IPS-20b (cell line): ENCODE measurements around the gene C3orf22.
"Not testable (repeated sequence)": the region's sequence is repeated elsewhere in the genome, so short reads cannot be mapped to it uniquely, and the experiment has no call there.

ENCODE experiments used
- H3K27ac ChIP-seq: one replicate; pipeline ENCODE4 v1.5.1; 2013; ENCODE audit warnings: low read length
- H3K27me3 ChIP-seq: 2 replicates; pipeline ENCODE4 v1.6.1; 2013; ENCODE audit warnings: mild to moderate bottlenecking, low read length, inconsistent platforms; ENCODE audit not compliant: insufficient read depth
- H3K36me3 ChIP-seq: 2 replicates; pipeline ENCODE4 v1.6.1; 2013; ENCODE audit warnings: low read depth, mild to moderate bottlenecking, inconsistent platforms, low read length, moderate library complexity; ENCODE audit not compliant: insufficient read depth
- H3K4me1 ChIP-seq: 2 replicates; pipeline ENCODE4 v1.6.1; 2013; ENCODE audit warnings: mild to moderate bottlenecking, control low read depth, inconsistent platforms, low read length, moderate library complexity; ENCODE audit not compliant: insufficient read depth
- H3K4me3 ChIP-seq: 2 replicates; pipeline ENCODE4 v1.5.1; 2013; ENCODE audit warnings: mild to moderate bottlenecking, low read length, inconsistent platforms
- H3K9ac ChIP-seq: 2 replicates; pipeline ENCODE4 v1.6.1; 2013; ENCODE audit warnings: low read depth, mild to moderate bottlenecking, inconsistent platforms, low read length, moderate library complexity
- H3K9me3 ChIP-seq: 2 replicates; pipeline ENCODE4 v1.6.1; 2013; ENCODE audit warnings: mild to moderate bottlenecking, low read depth, low read length, inconsistent platforms; ENCODE audit not compliant: insufficient read depth

The C3orf22 gene

GRCh38 chr3:126538966-126539365 is 19.8 kb downstream of the C3orf22 start:
- no peaks in the 10 kb centered on the region for H3K36me3 ChIP-seq
- H3K27ac ChIP-seq: no peak overlapping the region
- no peaks in the 10 kb centered on the region for H3K4me1 ChIP-seq
- H3K9me3 ChIP-seq: no peaks in the 10 kb centered on the region
- no peak overlapping the region for H3K9ac ChIP-seq
- no peak overlapping the region for H3K4me3 ChIP-seq
- H3K27me3 ChIP-seq: peaks cover 1% of the 10 kb centered on the region; the same call in 1 of the 2 replicates

- H3K27ac ChIP-seq: no peak overlapping the region
- H3K4me1 ChIP-seq: no peaks in the 10 kb centered on the region
- H3K9me3 ChIP-seq: no peaks in the 10 kb centered on the region
Measured at GRCh38 chr3:126538316-126538715, 20.4 kb downstream of the C3orf22 start.

GRCh38 chr3:126537730-126538281 is 20.9 kb downstream of the C3orf22 start:
- Histone ChIP-seq H3K36me3 (no peaks in the 10 kb centered on the region), H3K9me3 (no peaks in the 10 kb centered on the region), H3K9ac (no peak overlapping the region), H3K27me3 (peaks cover 12% of the 10 kb centered on the region; the same call in 1 of the 2 replicates), H3K27ac (no peak overlapping the region), H3K4me1 (no peaks in the 10 kb centered on the region), H3K4me3 (no peak overlapping the region)

More at GRCh38 chr3:126538316-126538715, 20.4 kb downstream of the C3orf22 start:
- Histone ChIP-seq H3K4me3 (no peak overlapping the region), H3K9ac (no peak overlapping the region), H3K27me3 (peaks cover 8% of the 10 kb centered on the region; the same call in 1 of the 2 replicates), H3K36me3 (no peaks in the 10 kb centered on the region)

- H3K27ac ChIP-seq: no peak overlapping the region
- no peaks in the 10 kb centered on the region for H3K36me3 ChIP-seq
- H3K27me3 ChIP-seq: peaks cover 12% of the 10 kb centered on the region; the same call in 1 of the 2 replicates
- H3K9me3 ChIP-seq: no peaks in the 10 kb centered on the region
- H3K9ac ChIP-seq: no peak overlapping the region
- H3K4me1 ChIP-seq: no peaks in the 10 kb centered on the region
- no peak overlapping the region for H3K4me3 ChIP-seq
Measured at GRCh38 chr3:126537116-126537729, 21.5 kb downstream of the C3orf22 start.

- Histone ChIP-seq H3K27me3 (peaks cover 12% of the 10 kb centered on the region; the same call in 1 of the 2 replicates), H3K27ac (no peak overlapping the region)
Measured at GRCh38 chr3:126536126-126536525, 22.6 kb downstream of the C3orf22 start.

GRCh38 chr3:126535636-126536035 is 23.1 kb downstream of the C3orf22 start:
- Histone ChIP-seq H3K36me3 (no peaks in the 10 kb centered on the region), H3K4me3 (no peak overlapping the region), H3K4me1 (no peaks in the 10 kb centered on the region), H3K27ac (no peak overlapping the region), H3K9ac (no peak overlapping the region), H3K27me3 (peaks cover 12% of the 10 kb centered on the region; the same call in 1 of the 2 replicates), H3K9me3 (no peaks in the 10 kb centered on the region)

More at GRCh38 chr3:126536126-126536525, 22.6 kb downstream of the C3orf22 start:
- Histone ChIP-seq H3K4me3 (no peak overlapping the region), H3K9me3 (no peaks in the 10 kb centered on the region), H3K36me3 (no peaks in the 10 kb centered on the region), H3K9ac (no peak overlapping the region), H3K4me1 (no peaks in the 10 kb centered on the region)

- H3K9me3 ChIP-seq, H3K4me3 ChIP-seq, H3K27ac ChIP-seq, H3K9ac ChIP-seq, H3K36me3 ChIP-seq, H3K4me1 ChIP-seq: not testable (repeated sequence)
- peaks cover 12% of the 10 kb centered on the region; the same call in 1 of the 2 replicates for H3K27me3 ChIP-seq
Measured at GRCh38 chr3:126534716-126535115, 24.0 kb downstream of the C3orf22 start.

- H3K4me3 ChIP-seq: no peak overlapping the region
- H3K9ac ChIP-seq: no peak overlapping the region; the same call in 1 of the 2 replicates
- no peaks in the 10 kb centered on the region for H3K36me3 ChIP-seq
- H3K4me1 ChIP-seq: no peaks in the 10 kb centered on the region
- no peak overlapping the region for H3K27ac ChIP-seq
- peaks cover 12% of the 10 kb centered on the region; the same call in 1 of the 2 replicates for H3K27me3 ChIP-seq
- H3K9me3 ChIP-seq: no peaks in the 10 kb centered on the region
Measured at GRCh38 chr3:126533506-126533905, 25.2 kb downstream of the C3orf22 start.

GRCh38 chr3:126531051-126531330 is 27.7 kb downstream of the C3orf22 start:
- H3K27ac ChIP-seq: no peak overlapping the region
- peaks cover 13% of the 10 kb centered on the region; the same call in 1 of the 2 replicates for H3K27me3 ChIP-seq
- H3K4me3 ChIP-seq: no peak overlapping the region
- H3K9ac ChIP-seq: no peak overlapping the region
- H3K9me3 ChIP-seq: no peaks in the 10 kb centered on the region
- no peaks in the 10 kb centered on the region for H3K36me3 ChIP-seq
- H3K4me1 ChIP-seq: no peaks in the 10 kb centered on the region

GRCh38 chr3:126530171-126531050 is 28.3 kb downstream of the C3orf22 start:
- H3K4me1 ChIP-seq: no peaks in the 10 kb centered on the region
- H3K27me3 ChIP-seq: peaks cover 18% of the 10 kb centered on the region; the same call in 1 of the 2 replicates
- no peaks in the 10 kb centered on the region for H3K9me3 ChIP-seq
- H3K9ac ChIP-seq: no peak overlapping the region
- H3K27ac ChIP-seq: no peak overlapping the region
- no peaks in the 10 kb centered on the region for H3K36me3 ChIP-seq
- H3K4me3 ChIP-seq: no peak overlapping the region

- H3K4me3 ChIP-seq: no peak overlapping the region
- H3K36me3 ChIP-seq: no peaks in the 10 kb centered on the region
- no peak overlapping the region for H3K27ac ChIP-seq
- H3K9me3 ChIP-seq: no peaks in the 10 kb centered on the region
- H3K9ac ChIP-seq: no peak overlapping the region
- H3K4me1 ChIP-seq: no peaks in the 10 kb centered on the region
- H3K27me3 ChIP-seq: peaks cover 26% of the 10 kb centered on the region
Measured at GRCh38 chr3:126529585-126530170, 29.1 kb downstream of the C3orf22 start.
